Keratinocyte (primary cell): Measurements from ENCODE around the gene SLC4A5.

Source experiments
- CTCF ChIP-seq, 3 experiments: IDR thresholded peaks in 1 of 3; conservative IDR thresholded peaks in 1 of 3; optimal IDR thresholded peaks in 1 of 3; 2 replicates in 2 of 3; 3 replicates in 1 of 3; pipeline versions ENCODE3 to v1.5.1; 2011; ENCODE audit warnings: low read length in 3 of 3, mild to moderate bottlenecking in 3 of 3, moderate library complexity in 2 of 3, control low read depth in 1 of 3, inconsistent platforms in 1 of 3; ENCODE audit not compliant: insufficient read depth in 2 of 3; ENCODE audit errors: extremely low read depth in 1 of 3
- EZH2 ChIP-seq: IDR thresholded peaks from one replicate; pipeline ENCODE4 v1.6.1; 2012; ENCODE audit warnings: inconsistent platforms, mild to moderate bottlenecking, low read length, moderate library complexity

DNA sequence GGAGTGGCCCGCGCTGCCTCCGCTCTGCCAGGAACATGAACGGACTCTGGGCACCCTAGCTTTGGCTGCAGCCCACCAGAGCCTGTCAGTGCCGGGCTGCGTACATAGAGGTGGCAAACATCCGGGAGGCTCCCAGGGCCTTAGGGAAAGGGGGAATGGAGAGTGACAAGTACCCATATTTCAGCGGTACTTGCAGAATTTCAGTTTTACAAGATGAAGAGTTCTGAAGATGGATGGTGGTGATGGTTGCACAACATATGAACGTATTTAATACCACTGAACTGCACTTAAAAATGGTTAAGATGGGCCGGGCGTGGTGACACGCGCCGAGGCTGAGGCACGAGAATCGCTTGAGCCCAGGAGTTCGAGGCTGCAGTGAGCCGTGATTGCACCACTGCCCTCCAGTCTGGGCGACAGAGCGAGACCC lies 143.9 kb downstream of the SLC4A5 start:
- TF ChIP-seq CTCF (optimal IDR thresholded peaks at IDR 0.05 in 1 of 3, IDR thresholded peaks at IDR 0.05 in 1 of 3, conservative IDR thresholded peaks at IDR 0.05 in 1 of 3; ENCODE audit: extremely low read depth in 1 of 3, insufficient read depth in 2 of 3, low read length in 3 of 3): no peak
- TF ChIP-seq EZH2: no peak
